Measurements from ENCODE around the gene GSK3B.

GSK3B gene

GRCh38 chr3:119817583-119818363 is 276.5 kb downstream of the GSK3B start:
- no peak for DNase-seq (ENCODE audit: low read depth)

GRCh38 chr3:119817071-119817470 is 277.2 kb downstream of the GSK3B start:
- DNase-seq (ENCODE audit: low read depth), result no peak

- DNase-seq (ENCODE audit: low read depth), result no peak
Observed at GRCh38 chr3:119815716-119816115, 278.5 kb downstream of the GSK3B start.

- DNase-seq (ENCODE audit: low read depth), result no peak
Observed at GRCh38 chr3:119812491-119813058, 281.7 kb downstream of the GSK3B start.

- DNase-seq (ENCODE audit: low read depth), result no peak
Observed at GRCh38 chr3:119810018-119810435, 284.2 kb downstream of the GSK3B start.

- DNase-seq (ENCODE audit: low read depth), result no peak
Observed at GRCh38 chr3:119809249-119810017, 284.8 kb downstream of the GSK3B start.

- DNase-seq (ENCODE audit: low read depth), result no peak
Observed at GRCh38 chr3:119808843-119809242, 285.4 kb downstream of the GSK3B start.

GRCh38 chr3:119808244-119808643 is 286.0 kb downstream of the GSK3B start:
- no peak for DNase-seq (ENCODE audit: low read depth)

- DNase-seq (ENCODE audit: low read depth), result no peak
Observed at GRCh38 chr3:119800844-119801243, 293.4 kb downstream of the GSK3B start.

GRCh38 chr3:119796785-119797184 is 297.5 kb downstream of the GSK3B start:
- DNase-seq (ENCODE audit: low read depth), result no peak

- no peak for DNase-seq (ENCODE audit: low read depth)
Observed at GRCh38 chr3:119796368-119796767, 297.9 kb downstream of the GSK3B start.

- no peak for DNase-seq (ENCODE audit: low read depth)
Observed at GRCh38 chr3:119795849-119796248, 298.4 kb downstream of the GSK3B start.

GRCh38 chr3:119794971-119795612 is 299.2 kb downstream of the GSK3B start:
- DNase-seq (ENCODE audit: low read depth), result no peak

GRCh38 chr3:119794401-119794800 is 299.8 kb downstream of the GSK3B start:
- DNase-seq (ENCODE audit: low read depth), result no peak

GRCh38 chr3:119792270-119792669 is 302.0 kb downstream of the GSK3B start:
- DNase-seq (ENCODE audit: low read depth), result no peak

GRCh38 chr3:119790369-119790768 is 303.9 kb downstream of the GSK3B start:
- no peak for DNase-seq (ENCODE audit: low read depth)

GRCh38 chr3:119786409-119786808 is 307.8 kb downstream of the GSK3B start:
- DNase-seq (ENCODE audit: low read depth), result no peak

- no peak for DNase-seq (ENCODE audit: low read depth)
Observed at GRCh38 chr3:119783883-119784282, 310.4 kb downstream of the GSK3B start.

GRCh38 chr3:119783255-119783654 is 311.0 kb downstream of the GSK3B start:
- no peak for DNase-seq (ENCODE audit: low read depth)

- no peak for DNase-seq (ENCODE audit: low read depth)
Observed at GRCh38 chr3:119782460-119782859, 311.8 kb downstream of the GSK3B start.

- no peak for DNase-seq (ENCODE audit: low read depth)
Observed at GRCh38 chr3:119781330-119782198, 312.7 kb downstream of the GSK3B start, which contains the start of gene NR1I2. Gene NR1I2 (plus strand): TSS chr3:119782101.

All from CMK (cell line).